ENCODE measurements around the gene LILRA5.

GRCh38 chr19:54310543-54310942, 2.4 kb downstream of the LILRA5 start:
- no peak for TF ChIP-seq CTCF (IDR thresholded peaks at IDR 0.05; ENCODE audit: insufficient read depth, low read length)
- no peak for TF ChIP-seq POLR2AphosphoS5 (IDR thresholded peaks at IDR 0.05; ENCODE audit: low read depth)
- TF ChIP-seq REST (IDR thresholded peaks at IDR 0.05; ENCODE audit: insufficient replicate concordance, low read depth) = no peak
- no peak for TF ChIP-seq GABPA (IDR thresholded peaks at IDR 0.05; ENCODE audit: low read depth)
